HFFc6 (cell line): ENCODE data around the gene KRTAP19-1. TPM values are rescaled to one million over a fixed set of nuclear protein-coding genes. Genes with fewer than 3 reads are reported as not detected.

Source experiments
- DNase-seq: peaks from one replicate; pipeline ENCODE4 v3.0.0-alpha.2; 2018
- H3K27ac Mint-ChIP-seq: 2 replicates; pipeline ENCODE4 v1.8.0; 2020; ENCODE audit warnings: mild to moderate bottlenecking, mixed read lengths
- H3K27me3 Mint-ChIP-seq: 2 replicates; pipeline ENCODE4 v1.8.0; 2021; ENCODE audit warnings: mild to moderate bottlenecking, moderate library complexity, mixed read lengths; ENCODE audit not compliant: insufficient read depth
- H3K36me3 Mint-ChIP-seq: 2 replicates; pipeline ENCODE4 v1.8.0; 2021; ENCODE audit warnings: low read depth, mixed read lengths
- H3K4me1 Mint-ChIP-seq: 2 replicates; pipeline ENCODE4 v1.8.0; 2020; ENCODE audit warnings: low read depth, mixed read lengths
- H3K4me3 Mint-ChIP-seq: 2 replicates; pipeline ENCODE4 v1.8.0; 2020; ENCODE audit warnings: mild to moderate bottlenecking, moderate library complexity, mixed read lengths
- H3K9me3 Mint-ChIP-seq: 2 replicates; pipeline ENCODE4 v1.8.0; 2020; ENCODE audit warnings: mild to moderate bottlenecking, mixed read lengths
- CTCF ChIP-seq: fragments of 200-600 bp; sonication (generic); IDR thresholded peaks from 2 replicates; pipeline ENCODE4 v1.5.0; 2021; ENCODE audit warnings: antibody characterized with exemption, mild to moderate bottlenecking
- total RNA-seq, 6 experiments: library from RNA; stranded (reverse); fragmentation: NEBNext Ultra II Directional; extraction: Animal tissue kit (Norgen Biotek cat#: 25700); gene quantifications; 2 replicates in 1 of 6; 3 replicates in 5 of 6; pipeline ENCODE4 v1.2.3, GENCODE V29; 2021

Gene KRTAP19-1
- total RNA-seq, 6 experiments from 2014 or later, result not detected

- peaks cover 40% of the 10 kb centered on the region for H3K9me3 Mint-ChIP-seq
- no peak for DNase-seq
- H3K27me3 Mint-ChIP-seq, result no peaks in the 10 kb centered on the region
- H3K27ac Mint-ChIP-seq, result no peak overlapping the region
- no peaks in the 10 kb centered on the region for H3K36me3 Mint-ChIP-seq
- H3K4me1 Mint-ChIP-seq, result no peaks in the 10 kb centered on the region
- TF ChIP-seq CTCF, result no peak
- no peak overlapping the region for H3K4me3 Mint-ChIP-seq
Measured at GRCh38 chr21:30447056-30447455, 33.1 kb downstream of the KRTAP19-1 start.

- Mint-ChIP-seq H3K36me3 (no peaks in the 10 kb centered on the region), H3K9me3 (peaks cover 52% of the 10 kb centered on the region)
- TF ChIP-seq CTCF, result no peak
Measured at GRCh38 chr21:30444204-30444603, 36.0 kb downstream of the KRTAP19-1 start.

GRCh38 chr21:30443226-30443625, 36.9 kb downstream of the KRTAP19-1 start:
- H3K9me3 Mint-ChIP-seq, result peaks cover 52% of the 10 kb centered on the region

More at GRCh38 chr21:30444204-30444603, 36.0 kb downstream of the KRTAP19-1 start:
- no peak for DNase-seq
- H3K4me1 Mint-ChIP-seq, result no peaks in the 10 kb centered on the region
- H3K4me3 Mint-ChIP-seq, result no peak overlapping the region
- H3K27ac Mint-ChIP-seq, result no peak overlapping the region
- peaks cover 4% of the 10 kb centered on the region for H3K27me3 Mint-ChIP-seq

GRCh38 chr21:30439975-30440374, 40.2 kb downstream of the KRTAP19-1 start, which contains the start of gene KRTAP15-1:
Gene KRTAP15-1, plus strand, starts transcription at chr21:30440275. Its CDS starts 53 bp downstream, at chr21:30440328.
- Mint-ChIP-seq H3K36me3 (peaks cover 5% of the 10 kb centered on the region; the same call in 1 of the 2 replicates), H3K4me3 (no peak within 1 kb of the TSS), H3K9me3 (peaks cover 60% of the 10 kb centered on the region), H3K27me3 (peaks cover 4% of the 10 kb centered on the region), H3K4me1 (no peaks in the 10 kb centered on the region), H3K27ac (no peak within 1 kb of the TSS)
- DNase-seq, result no peak
- TF ChIP-seq CTCF, result no peak

More at GRCh38 chr21:30443226-30443625, 36.9 kb downstream of the KRTAP19-1 start:
- TF ChIP-seq CTCF, result no peak
- DNase-seq, result no peak
- Mint-ChIP-seq H3K27me3 (peaks cover 4% of the 10 kb centered on the region), H3K4me3 (no peak overlapping the region), H3K36me3 (no peaks in the 10 kb centered on the region), H3K27ac (no peak overlapping the region), H3K4me1 (no peaks in the 10 kb centered on the region)

GRCh38 chr21:30437010-30437565, 43.1 kb downstream of the KRTAP19-1 start:
- Mint-ChIP-seq H3K4me1 (no peaks in the 10 kb centered on the region), H3K27ac (no peak overlapping the region), H3K27me3 (peaks cover 4% of the 10 kb centered on the region), H3K9me3 (peaks cover 46% of the 10 kb centered on the region), H3K36me3 (peaks cover 5% of the 10 kb centered on the region; the same call in 1 of the 2 replicates), H3K4me3 (no peak overlapping the region)
- no peak for DNase-seq
- TF ChIP-seq CTCF, result no peak
